Tibial nerve (tissue), 4 donors: ENCODE results near the gene CFAP46. TPM values are rescaled to one million over a fixed set of nuclear protein-coding genes. Genes with fewer than 3 reads are reported as not detected.
"Not testable (repeated sequence)": the region's sequence is repeated elsewhere in the genome, so short reads cannot be mapped to it uniquely, and the experiment has no call there.

ENCODE experiments used
- DNase-seq, 2 donors: peaks; one replicate each; pipeline ENCODE4 v3.0.0-alpha.2; 2019; ENCODE audit warnings: low spot score in 2 of 2
- H3K27ac ChIP-seq, 4 donors: fragments of 200-600 bp; sonication (generic) in 3 of 4; one replicate each; pipeline ENCODE4 v1.5.1; 2017 to 2019; ENCODE audit warnings: mild to moderate bottlenecking in 1 of 4
- H3K27me3 ChIP-seq, 2 donors: fragments of 200-600 bp; sonication (generic) in 1 of 2; one replicate each; pipeline versions ENCODE4 v1.5.1 to v1.6.0; 2017 to 2019
- H3K36me3 ChIP-seq, 3 donors: fragments of 200-600 bp; sonication (generic); one replicate each; pipeline ENCODE4 v1.5.1; 2018 to 2019
- H3K4me1 ChIP-seq, 4 donors: fragments of 200-600 bp; sonication (generic) in 3 of 4; one replicate each; pipeline ENCODE4 v1.5.1; 2017 to 2019
- H3K4me3 ChIP-seq, 4 donors: fragments of 200-600 bp; sonication (generic) in 3 of 4; one replicate each; pipeline ENCODE4 v1.5.1; 2017 to 2019; ENCODE audit warnings: mild to moderate bottlenecking in 1 of 4, moderate library complexity in 1 of 4
- H3K9me3 ChIP-seq, 4 donors: fragments of 200-600 bp; sonication (generic) in 3 of 4; one replicate each; pipeline ENCODE4 v1.5.1; 2017 to 2019
- CTCF ChIP-seq, 5 experiments: fragments of 200-600 bp in 3 of 5; fragments of 450-650 bp in 2 of 5; sonication (generic) in 3 of 5; IDR thresholded peaks; one replicate each; pipeline ENCODE4 v1.5.1; 2016 to 2019; ENCODE audit warnings: antibody characterized with exemption in 5 of 5, mild to moderate bottlenecking in 3 of 5, moderate library complexity in 2 of 5
- EP300 ChIP-seq, 2 donors: sonication (generic); formaldehyde crosslinking; IDR thresholded peaks; one replicate each; pipeline ENCODE4 v1.6.1; 2017; ENCODE audit warnings: antibody characterized with exemption in 2 of 2, mild to moderate bottlenecking in 1 of 2
- POLR2A ChIP-seq, 2 donors: fragments of 450-650 bp; IDR thresholded peaks; one replicate each; pipeline ENCODE4 v1.6.1; 2017; ENCODE audit warnings: antibody characterized with exemption in 2 of 2, mild to moderate bottlenecking in 2 of 2, moderate library complexity in 2 of 2
- WGBS, 2 donors: methylation state at CpG; one replicate each; pipeline ENCODE4 v1.1.5; 2018; 5-methylcytosine and 5-hydroxymethylcytosine counted together
- total RNA-seq, 4 donors: library from RNA; depleted of rRNA; stranded (reverse); fragments of >200 nt; gene quantifications; one replicate each; pipeline ENCODE4 v1.1.0, GENCODE V29; 2016

Gene CFAP46
- total RNA-seq, 4 donors from 2014 or later, result 0.90 to 1.4 TPM; not detected in 2

GRCh38 chr10:132971448-132972148 is 29.2 kb upstream of the CFAP46 start:
- TF ChIP-seq EP300 (IDR thresholded peaks at IDR 0.05) (no peak), CTCF (IDR thresholded peaks at IDR 0.05) (no peak), POLR2A (IDR thresholded peaks at IDR 0.05) (no peak)
- H3K4me3 ChIP-seq, result no peak overlapping the region
- H3K36me3 ChIP-seq, result no peaks in the 10 kb centered on the region
- WGBS, 2 donors, result 38 to 45% methylated on average over 18 to 23 of the region's 24 CpGs
- no peaks in the 10 kb centered on the region for H3K4me1 ChIP-seq
- DNase-seq, result no peak
- no peak overlapping the region for H3K27ac ChIP-seq
- H3K27me3 ChIP-seq, result peaks cover 0 to 56% of the 10 kb centered on the region in 2 donors
- peaks cover 0 to 7% (median 0%) of the 10 kb centered on the region in 4 donors for H3K9me3 ChIP-seq

GRCh38 chr10:132970641-132971438 is 28.5 kb upstream of the CFAP46 start:
- H3K27me3 ChIP-seq, result peaks cover 0 to 57% of the 10 kb centered on the region in 2 donors
- TF ChIP-seq CTCF (IDR thresholded peaks at IDR 0.05) (no peak), POLR2A (IDR thresholded peaks at IDR 0.05) (no peak), EP300 (IDR thresholded peaks at IDR 0.05) (no peak)
- H3K9me3 ChIP-seq, result peaks cover 0 to 7% (median 0%) of the 10 kb centered on the region in 4 donors
- WGBS, 2 donors, result 67 to 78% methylated on average over 9 to 13 of the region's 22 CpGs
- no peaks in the 10 kb centered on the region for H3K4me1 ChIP-seq
- H3K36me3 ChIP-seq, result no peaks in the 10 kb centered on the region
- DNase-seq, result no peak
- no peak overlapping the region for H3K27ac ChIP-seq
- no peak overlapping the region for H3K4me3 ChIP-seq

- Histone ChIP-seq H3K27ac (no peak overlapping the region), H3K27me3 (peaks cover 0 to 45% of the 10 kb centered on the region in 2 donors), H3K4me1 (peaks cover 0 to 7% (median 0%) of the 10 kb centered on the region in 4 donors), H3K9me3 (peaks cover 0 to 7% (median 0%) of the 10 kb centered on the region in 4 donors), H3K36me3 (no peaks in the 10 kb centered on the region), H3K4me3 (no peak overlapping the region)
- no peak for DNase-seq
- TF ChIP-seq POLR2A (IDR thresholded peaks at IDR 0.05), result no peak
- WGBS, 2 donors, result 59 to 74% methylated on average over 11 of the region's 11 CpGs
Observed at GRCh38 chr10:132967540-132967939, 25.2 kb upstream of the CFAP46 start.

GRCh38 chr10:132965411-132966057 is 23.2 kb upstream of the CFAP46 start:
- DNase-seq, result no peak
- Histone ChIP-seq H3K4me3 (no peak overlapping the region), H3K9me3 (peaks cover 0 to 2% (median 0%) of the 10 kb centered on the region in 4 donors), H3K36me3 (no peaks in the 10 kb centered on the region), H3K27ac (no peak overlapping the region), H3K4me1 (peaks cover 0 to 19% (median 2%) of the 10 kb centered on the region in 4 donors), H3K27me3 (peaks cover 0 to 25% of the 10 kb centered on the region in 2 donors)
- 57 to 73% methylated on average over 26 of the region's 26 CpGs for WGBS, 2 donors
- no peak for TF ChIP-seq POLR2A (IDR thresholded peaks at IDR 0.05)
- TF ChIP-seq CTCF (IDR thresholded peaks at IDR 0.05), result no peak
- no peak for TF ChIP-seq EP300 (IDR thresholded peaks at IDR 0.05)

- not testable (repeated sequence) for DNase-seq, H3K36me3 ChIP-seq, H3K27ac ChIP-seq, H3K9me3 ChIP-seq
- Histone ChIP-seq H3K4me3 (peak overlapping the region in 1 of 4 donors; percentile 23), H3K27me3 (peaks cover 0 to 23% of the 10 kb centered on the region in 2 donors), H3K4me1 (peaks cover 0 to 19% (median 2%) of the 10 kb centered on the region in 4 donors)
- 53 to 79% methylated on average over 43 of the region's 43 CpGs for WGBS, 2 donors
Observed at GRCh38 chr10:132964707-132965410, 22.5 kb upstream of the CFAP46 start.
